NCI-H774 (cell line): ENCODE data around the gene MYLK.

ENCODE experiments used
- DNase-seq: peaks from one replicate; lab custom pipeline; 2025; lab: John Stamatoyannopoulos, UW

The MYLK gene

DNA sequence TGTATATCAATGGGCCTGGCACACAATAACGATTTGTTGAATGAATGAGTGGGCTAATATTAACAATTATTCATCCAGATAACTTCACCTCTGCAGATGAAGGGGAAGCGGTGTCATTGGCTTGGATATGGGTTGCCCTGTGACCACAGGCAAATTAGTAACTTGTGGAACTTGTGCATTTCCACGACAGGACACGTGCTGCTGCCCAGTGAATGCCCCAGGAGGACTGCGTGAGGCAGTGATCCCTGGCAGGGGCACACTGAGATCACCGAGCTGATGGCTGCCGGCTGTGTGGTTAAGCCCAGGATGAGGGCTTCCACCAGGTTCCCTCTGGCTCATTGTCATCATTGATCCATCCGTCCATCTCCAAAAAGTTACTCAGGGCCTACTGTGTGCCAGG lies 215.2 kb downstream of the MYLK start:
- DNase-seq: no peak

DNA sequence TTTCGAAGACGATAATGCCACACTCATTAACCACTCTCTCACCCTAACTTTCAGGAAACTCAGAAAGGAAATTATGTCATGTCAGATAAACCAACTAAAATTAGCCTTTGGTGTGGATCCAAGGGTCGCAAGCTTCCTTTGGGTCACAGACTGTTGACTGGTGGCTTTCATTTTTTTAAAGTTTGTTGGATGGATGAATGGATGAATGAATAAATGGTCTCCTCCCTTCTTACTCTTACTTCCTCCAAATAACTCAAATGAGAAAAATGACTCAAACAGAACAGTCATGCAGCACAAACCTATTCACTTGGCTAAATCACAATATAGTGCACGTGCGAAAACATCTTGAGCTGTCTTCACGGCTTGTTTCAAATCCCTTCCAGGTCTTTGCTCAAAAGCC lies 216.3 kb downstream of the MYLK start:
- DNase-seq: no peak

DNA sequence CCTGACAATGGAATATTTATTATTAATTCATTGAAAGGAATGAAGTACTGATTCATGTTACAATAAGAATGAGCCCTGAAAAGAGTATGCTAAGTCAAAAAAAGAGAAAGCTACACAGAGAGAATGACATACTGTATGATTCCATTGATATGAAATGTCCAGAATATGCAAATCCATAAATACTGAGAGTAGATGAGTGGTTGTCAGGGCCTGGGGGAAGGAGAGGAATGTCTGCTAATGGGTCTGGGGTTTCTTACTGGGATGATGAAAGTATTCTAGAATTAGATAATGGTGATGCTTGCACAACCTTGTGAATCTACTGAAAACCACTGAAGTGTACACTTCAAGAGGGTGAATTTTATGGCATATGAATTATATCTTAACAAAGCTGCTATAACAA lies 219.4 kb downstream of the MYLK start:
- DNase-seq: no peak

DNA sequence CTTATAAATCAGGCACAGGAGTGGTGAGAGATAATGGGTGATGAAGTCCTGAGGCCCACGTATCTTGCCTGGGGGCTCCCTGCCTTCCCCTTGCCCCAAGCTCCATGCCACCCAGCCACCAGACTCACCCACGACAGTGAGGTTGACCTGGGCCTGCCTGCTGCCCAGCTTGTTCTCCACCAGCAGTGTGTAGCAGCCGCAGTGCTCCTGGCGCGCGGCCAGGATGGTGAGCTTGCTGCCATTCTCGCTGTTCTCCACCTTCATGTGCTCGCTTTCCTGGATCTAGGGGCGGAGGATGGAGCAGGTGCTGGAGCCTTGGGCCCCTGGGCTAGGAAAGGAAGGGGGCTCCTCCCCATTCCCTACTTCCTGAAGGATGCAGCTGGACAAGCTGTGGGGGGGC lies 220.2 kb downstream of the MYLK start:
- no peak for DNase-seq

DNA sequence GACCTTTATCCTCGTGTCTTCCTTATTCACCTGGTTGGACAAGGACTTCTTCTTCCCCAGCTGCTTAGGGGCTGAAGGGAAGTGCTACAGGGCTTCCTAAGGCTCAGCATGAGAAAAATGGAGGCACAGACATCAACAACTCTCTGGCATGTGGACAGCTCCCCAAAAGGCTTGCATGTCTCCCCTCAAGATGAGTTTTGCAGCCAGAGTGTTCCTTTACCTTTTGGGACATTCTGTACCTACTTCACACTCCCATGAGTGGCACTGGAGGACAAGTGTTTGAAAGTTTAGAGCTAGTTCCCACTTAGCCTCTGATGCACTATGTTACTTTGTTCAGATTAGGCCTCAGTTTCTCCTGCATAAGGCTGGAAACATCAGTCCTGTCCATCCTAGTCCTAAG lies 222.2 kb downstream of the MYLK start:
- DNase-seq: no peak

DNA sequence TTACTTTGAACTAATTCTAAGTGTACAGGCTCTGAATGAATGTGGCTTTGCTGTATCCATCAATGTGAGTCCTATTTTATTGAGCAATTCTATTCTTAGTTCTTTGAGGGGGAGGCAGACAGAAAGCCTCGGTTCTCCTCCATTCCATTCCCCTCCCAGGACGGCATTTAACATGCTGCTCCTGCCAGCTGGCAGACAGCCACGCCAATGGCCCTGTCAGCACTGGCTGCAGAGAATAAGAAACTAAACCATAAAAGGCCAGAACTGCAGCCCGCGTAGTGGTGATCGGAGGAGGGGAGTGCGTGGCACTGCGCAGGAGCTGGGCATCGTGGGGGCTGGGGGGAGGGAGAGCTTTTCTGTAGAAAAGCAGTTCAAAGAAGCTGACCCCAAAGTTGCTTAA lies 223.2 kb downstream of the MYLK start:
- no peak for DNase-seq

DNA sequence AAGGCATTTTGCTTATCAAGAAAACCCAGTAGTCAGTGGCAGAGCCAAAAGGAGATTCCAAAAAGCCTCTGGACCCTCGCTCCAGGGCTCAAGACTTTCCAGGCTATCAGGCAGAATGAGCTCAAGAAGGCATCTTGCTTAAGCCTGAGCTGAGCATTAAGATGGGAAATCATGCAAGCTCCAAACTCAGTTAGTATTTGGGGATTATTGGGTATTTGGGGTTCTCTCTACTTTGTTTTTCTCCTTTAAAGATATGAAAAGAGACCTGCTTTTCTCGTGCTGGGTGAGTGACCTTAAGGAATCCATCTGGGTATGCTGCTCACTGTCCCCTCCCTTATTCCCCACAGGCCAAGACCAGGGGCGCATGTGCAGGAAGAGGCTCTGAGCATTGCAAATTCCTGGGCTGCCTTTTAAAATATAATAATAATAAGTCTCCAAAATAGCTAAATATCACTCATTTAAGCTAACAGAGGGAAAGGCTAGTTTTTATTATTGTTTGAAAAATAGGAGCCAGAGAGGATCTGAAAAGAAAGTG lies 223.9 kb downstream of the MYLK start:
- DNase-seq: no peak

DNA sequence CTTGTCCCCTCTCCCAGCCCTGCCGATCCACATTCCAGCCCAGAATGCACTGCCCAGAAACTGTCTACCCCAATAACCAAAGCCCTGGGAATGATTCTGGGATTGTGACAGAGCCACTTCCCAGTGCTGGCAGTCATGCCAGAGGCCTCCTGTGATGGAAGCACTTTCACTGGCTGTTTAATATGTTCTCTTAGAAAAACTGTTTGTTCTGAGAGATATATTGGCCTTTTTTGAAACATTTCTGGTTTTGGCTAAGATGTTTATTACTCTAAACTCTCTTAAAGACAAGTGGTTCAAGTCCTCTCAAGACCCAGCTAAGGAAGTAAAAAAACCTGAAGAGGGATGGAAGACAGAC lies 225.3 kb downstream of the MYLK start:
- DNase-seq: no peak

DNA sequence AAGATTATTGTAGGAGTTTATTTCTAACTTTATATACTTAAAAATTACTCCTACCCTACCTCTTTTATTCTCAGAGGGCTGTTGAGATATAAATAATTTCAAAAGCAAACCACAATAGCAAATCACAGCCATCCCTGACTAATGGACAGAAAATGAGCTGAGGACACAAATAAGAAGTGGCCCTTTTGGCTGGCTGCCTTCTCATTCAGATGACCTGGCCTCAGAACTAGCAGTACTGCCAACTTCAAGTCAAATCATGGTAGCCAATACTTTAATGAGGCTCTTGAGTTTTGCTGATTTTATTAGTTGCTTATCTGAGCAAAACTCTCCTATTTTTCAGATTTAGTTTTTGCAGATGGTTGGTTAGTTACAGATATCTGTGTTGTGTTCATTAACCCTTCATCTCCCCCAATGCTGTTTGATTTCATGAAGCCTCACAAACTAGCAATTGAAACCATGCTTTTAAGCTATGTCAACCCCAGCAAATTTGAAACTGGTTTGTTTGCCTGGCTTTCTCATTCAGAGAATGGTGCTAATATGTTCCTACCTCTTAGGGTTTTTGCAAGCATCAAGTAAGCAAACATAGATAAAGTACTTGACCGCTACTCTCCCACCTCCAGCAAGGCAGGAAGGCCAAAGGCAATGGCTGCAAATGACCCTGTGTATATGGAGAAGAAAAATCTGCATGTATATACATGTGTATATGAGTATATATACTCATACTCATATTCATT lies 225.8 kb downstream of the MYLK start:
- no peak for DNase-seq

DNA sequence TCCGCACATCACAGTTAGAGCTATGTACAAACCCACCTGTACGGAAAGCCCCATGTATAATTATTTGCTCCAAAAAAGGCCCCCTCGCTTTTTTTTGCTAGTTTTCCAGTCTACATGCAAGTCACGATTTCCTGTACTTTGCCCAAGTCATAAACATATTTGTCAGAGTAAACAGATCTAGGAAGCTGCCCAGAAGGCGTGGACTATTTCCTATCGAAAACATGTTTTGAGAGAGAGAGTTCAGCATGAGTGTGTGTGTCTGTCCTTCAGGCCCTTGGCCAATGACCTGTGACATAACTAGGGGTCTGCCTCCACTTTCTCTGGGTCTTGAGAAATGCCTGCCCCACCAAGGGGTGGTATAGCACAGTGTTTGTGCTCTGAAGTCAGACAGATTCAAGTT lies 226.6 kb downstream of the MYLK start:
- DNase-seq: no peak

DNA sequence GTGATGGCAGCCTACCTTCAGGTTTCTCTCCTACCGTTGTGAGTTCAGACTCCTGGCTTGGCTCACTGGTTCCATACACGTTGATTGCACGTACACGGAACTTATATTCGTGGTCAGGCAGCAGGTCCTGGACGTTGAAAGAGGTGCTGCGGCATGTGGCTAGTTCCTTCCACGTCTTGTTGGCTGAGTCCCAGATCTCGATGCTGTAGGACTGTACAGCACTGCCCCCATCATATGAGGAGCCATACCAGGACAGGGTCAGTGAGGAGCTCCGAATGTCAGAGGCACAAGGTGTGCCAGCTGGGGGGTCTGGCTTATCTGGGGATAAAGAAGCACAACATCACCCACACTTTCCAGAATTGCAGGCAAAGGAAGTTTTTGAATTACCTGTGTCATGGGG lies 227.0 kb downstream of the MYLK start:
- DNase-seq: no peak

DNA sequence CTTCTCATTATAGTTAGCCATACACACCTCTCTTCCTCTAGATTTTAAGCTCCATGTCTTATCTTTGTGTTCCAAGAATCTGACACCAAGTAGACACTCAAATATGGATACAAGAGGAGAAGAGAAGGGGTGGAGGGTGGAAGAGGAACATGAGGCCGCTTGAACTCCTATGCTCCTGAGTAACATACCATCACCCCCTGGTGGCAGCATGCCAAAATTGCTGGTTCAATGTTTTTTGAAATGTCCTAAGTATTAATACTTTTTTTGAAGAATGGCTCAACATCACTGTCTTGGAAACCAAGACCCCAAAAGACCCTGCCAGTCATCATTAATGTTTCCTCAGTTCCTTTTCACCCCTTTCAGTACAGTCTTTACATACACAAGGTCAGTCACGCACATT lies 227.4 kb downstream of the MYLK start:
- DNase-seq: no peak

DNA sequence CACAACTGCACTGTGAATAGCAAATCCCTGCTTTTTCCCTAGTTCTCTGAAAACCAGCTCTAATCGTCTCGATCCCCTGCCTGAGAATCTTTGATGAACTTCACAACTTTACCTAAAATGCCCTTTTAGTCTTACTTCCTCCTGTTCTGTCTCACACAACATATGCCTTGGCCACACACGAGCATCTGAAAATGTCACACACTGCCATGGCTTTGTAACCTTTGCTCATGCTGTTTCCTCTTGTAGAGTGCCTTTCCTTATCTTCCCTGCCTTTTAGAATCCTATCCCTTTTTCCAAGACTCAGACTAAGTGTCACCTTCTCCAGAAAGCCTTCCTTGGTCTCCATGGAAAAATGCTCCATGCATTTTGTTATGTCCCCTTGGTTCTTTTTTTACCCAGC lies 227.9 kb downstream of the MYLK start:
- no peak for DNase-seq

DNA sequence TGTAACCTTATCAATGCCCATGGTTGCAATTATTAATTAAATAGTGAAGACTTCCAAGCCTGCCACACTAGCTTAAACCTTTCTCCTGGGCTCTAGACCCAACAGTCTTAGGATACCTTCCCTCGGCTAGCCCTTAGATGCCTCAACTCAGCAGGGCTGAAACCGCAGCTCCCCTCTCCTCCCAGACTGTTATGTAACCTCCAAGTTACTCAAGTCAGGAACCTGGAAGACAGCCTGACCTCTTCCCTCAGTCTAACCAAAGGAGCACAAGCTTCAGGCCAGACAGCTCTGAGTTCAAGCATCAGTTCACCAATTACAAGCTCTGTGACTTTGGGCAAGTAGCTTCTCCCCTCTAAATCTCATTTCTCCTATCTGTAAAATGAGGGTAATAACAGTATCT lies 228.7 kb downstream of the MYLK start:
- DNase-seq: no peak

DNA sequence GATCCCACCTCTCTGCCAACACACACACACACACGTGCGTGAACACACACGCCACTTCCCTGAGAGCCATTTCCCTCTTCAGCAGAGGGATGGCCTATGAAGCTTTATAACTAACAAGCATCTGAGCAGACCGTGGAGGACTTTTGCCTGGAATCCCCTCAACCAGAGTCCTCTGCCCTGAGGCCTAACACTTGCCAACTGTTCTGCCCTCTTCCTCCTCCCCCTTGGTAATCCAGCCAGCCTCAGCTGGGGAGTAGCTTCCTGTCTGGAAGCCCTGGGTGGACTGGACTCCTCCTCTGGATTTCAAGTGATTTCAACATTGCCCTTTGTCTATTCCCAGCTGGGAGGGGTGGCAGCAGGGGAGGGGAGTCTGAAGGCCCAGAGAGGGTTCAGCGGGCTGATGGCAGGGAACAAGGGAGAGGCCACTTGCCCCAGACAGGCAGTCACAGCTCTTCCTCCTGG lies 230.9 kb downstream of the MYLK start:
- no peak for DNase-seq

DNA sequence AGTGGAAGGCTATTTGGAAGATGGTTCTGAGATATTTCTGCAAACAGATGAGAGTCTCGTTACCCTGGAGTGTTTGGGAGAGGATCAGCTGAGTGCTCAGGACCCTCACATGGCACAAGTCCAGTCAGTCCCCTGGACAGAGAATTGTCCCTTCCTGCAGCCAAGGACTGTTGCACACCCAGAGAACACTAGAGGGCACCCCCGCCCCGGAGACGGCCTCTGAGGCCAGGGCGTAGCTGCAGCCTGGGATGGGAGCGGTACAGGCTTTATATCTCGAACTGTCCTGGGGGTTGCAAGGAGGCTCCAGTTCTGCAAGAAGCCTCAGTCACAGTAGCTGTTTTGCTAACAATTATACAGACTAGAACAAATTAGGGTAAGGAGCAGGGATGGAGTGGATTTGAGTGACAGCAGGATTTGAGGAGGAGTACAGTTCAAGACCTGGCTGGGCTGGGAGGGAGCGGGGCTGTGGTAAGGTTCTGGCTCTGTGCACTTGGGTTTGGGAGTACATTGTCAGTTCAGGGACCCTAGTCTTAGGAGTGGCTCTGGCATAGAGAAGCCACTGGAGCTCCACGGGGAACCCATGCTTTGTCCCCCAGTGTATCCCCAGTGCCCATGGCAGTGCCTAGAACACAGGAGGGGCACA lies 231.7 kb downstream of the MYLK start:
- no peak for DNase-seq

DNA sequence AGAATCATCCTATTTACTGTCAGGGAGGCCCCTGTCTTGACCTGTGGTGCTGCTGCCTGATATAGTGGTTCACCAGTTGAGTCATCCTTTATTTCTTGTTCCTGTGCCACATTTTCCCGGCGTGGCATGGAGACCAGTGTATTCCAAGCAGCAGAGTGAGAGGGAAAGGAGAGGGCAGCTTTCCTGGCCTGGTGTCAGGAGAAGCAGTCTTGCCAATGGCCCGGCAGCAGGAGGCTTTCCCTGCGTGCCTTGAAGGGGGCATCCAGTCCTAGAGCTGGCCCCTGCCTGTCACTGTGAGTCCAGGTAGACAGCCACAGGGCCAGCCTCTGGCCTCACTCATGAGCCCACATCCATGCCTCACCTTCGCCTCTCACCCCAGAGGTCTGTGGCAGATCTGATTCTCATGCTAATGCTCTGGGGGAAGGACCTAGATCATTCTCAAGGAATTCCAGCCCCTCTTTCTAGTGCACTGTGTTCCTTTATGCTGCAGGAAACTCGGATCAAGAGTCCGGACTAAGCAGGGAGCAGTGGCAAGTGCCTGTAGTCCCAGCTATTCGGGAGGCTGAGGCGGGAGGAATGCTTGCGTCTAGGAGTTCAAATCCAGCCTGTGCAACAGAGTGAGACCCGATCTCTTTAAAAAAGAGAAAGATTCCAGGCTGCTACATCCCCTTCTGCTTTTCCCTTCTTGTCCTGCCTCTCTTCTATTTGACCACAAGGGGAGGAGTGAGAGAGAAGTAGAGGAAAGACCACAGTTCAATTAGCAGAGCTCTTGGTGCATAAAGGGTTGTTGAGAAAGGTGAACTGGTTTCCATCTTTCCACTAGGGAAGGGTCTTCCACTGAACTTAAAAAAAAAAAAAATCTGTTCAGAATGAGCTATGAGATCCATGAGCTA lies 232.4 kb downstream of the MYLK start:
- no peak for DNase-seq

DNA sequence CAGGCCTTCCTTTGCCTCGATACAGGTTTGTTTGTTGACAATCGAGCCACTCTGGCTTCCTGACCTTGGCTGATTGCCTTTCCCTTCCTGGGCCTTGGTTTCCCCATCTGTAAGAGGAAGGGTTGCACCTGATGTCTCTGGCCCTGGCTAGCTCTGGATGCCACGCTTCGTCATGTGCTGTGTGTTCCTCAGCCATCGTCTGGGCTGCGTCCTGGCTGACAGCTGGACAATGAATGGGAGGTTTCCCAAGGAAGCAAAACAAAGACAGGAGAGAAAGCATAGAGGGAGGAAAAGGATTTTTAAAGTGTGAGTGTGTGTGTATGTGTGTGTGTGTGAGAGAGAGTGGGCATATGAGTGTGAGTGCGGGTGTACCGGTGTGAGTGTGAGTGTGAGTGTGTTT lies 234.0 kb downstream of the MYLK start:
- no peak for DNase-seq

DNA sequence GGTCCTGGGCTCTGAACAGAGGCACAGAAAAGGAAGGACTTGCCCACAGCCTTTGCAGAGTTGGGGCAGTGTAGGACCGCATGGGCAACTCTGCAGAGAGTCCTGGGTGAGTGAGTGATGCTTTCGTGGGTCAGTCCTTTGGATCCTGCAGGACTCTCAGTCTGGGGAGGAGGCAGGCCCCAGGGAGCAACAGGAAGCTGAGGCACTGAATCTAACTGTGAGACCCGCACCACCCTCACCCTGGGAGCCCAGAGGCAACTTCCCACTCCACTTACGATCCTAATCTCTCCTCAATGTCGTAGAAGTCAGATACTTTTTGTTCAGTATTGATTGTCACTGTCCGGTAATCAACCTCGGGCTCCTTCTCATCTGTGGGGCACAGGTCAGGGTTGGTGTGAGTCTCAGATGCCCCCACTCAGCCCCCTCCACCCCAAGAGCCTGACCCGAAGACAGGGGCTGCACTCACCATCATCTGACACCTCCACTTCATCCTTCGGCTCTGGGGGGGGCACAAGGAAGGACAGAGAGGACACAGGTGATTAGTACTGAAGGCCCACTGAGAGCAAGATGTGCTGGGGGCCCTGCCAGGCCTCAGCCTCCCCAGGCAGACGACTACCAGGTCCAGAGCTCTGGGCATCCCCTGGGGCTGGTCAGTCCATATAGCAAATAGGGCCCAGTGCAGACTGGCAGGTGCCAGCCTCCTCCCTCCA lies 235.3 kb downstream of the MYLK start:
- DNase-seq: no peak

DNA sequence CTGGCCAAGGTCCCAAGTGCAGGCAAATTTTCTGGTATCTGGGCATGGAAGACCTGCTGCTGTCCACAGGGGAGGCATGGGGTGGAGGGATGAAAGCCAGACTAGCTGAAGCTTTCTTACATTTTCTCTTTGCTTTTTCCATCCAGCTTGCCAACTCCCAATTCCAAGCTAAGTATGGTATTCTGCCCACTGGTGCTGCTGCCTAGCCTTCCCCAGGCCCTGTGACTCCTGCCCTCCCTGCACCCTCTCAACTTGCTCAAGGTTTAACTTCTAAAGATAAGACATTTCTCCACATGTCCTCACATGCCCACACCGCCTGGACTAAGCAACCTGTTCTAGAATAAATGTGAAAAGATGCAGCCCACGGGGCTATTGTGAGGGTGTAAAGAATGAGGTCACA lies 239.8 kb downstream of the MYLK start:
- no peak for DNase-seq

DNA sequence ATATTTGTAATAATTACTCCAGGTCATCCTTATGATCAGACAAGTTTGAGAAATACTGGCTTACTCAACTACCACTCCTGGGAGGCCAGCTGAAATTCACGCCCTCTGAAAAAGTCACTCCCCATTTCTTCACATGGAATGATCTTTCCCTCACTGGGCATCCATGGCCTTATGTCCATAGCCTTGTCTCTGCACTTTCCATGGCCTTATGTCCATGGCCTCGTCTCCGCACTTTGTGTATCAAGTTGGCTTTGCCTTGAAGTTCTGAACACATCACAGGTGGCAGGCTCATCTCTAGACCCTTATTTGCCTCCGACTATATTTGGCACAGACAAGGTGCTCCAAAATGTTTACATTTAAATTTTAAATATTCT lies 241.2 kb downstream of the MYLK start:
- no peak for DNase-seq
